HUES48 (cell line): Measurements from ENCODE around the gene ATP1B2.

Source experiments
- H3K27ac ChIP-seq: one replicate; pipeline ENCODE4 v1.7.0; 2013; ENCODE audit warnings: low read depth, low read length, inconsistent platforms
- H3K27me3 ChIP-seq: 2 replicates; pipeline ENCODE4 v1.6.1; 2013; ENCODE audit warnings: mild to moderate bottlenecking, low read length; ENCODE audit not compliant: control insufficient read depth, insufficient read depth
- H3K36me3 ChIP-seq: 2 replicates; pipeline ENCODE4 v1.6.1; 2013; ENCODE audit warnings: low read length; ENCODE audit not compliant: control insufficient read depth, insufficient read depth
- H3K4me1 ChIP-seq: 2 replicates; pipeline ENCODE4 v1.6.1; 2013; ENCODE audit warnings: mild to moderate bottlenecking, low read length; ENCODE audit not compliant: control insufficient read depth, insufficient read depth
- H3K4me3 ChIP-seq: 2 replicates; pipeline ENCODE4 v1.5.1; 2013; ENCODE audit warnings: mild to moderate bottlenecking, low read depth, low read length
- H3K9ac ChIP-seq: 2 replicates; pipeline ENCODE4 v1.6.1; 2013; ENCODE audit warnings: mild to moderate bottlenecking, low read depth, low read length, moderate library complexity
- H3K9me3 ChIP-seq: 2 replicates; pipeline ENCODE4 v1.6.1; 2013; ENCODE audit warnings: low read length; ENCODE audit not compliant: control insufficient read depth, insufficient read depth

The ATP1B2 gene

DNA sequence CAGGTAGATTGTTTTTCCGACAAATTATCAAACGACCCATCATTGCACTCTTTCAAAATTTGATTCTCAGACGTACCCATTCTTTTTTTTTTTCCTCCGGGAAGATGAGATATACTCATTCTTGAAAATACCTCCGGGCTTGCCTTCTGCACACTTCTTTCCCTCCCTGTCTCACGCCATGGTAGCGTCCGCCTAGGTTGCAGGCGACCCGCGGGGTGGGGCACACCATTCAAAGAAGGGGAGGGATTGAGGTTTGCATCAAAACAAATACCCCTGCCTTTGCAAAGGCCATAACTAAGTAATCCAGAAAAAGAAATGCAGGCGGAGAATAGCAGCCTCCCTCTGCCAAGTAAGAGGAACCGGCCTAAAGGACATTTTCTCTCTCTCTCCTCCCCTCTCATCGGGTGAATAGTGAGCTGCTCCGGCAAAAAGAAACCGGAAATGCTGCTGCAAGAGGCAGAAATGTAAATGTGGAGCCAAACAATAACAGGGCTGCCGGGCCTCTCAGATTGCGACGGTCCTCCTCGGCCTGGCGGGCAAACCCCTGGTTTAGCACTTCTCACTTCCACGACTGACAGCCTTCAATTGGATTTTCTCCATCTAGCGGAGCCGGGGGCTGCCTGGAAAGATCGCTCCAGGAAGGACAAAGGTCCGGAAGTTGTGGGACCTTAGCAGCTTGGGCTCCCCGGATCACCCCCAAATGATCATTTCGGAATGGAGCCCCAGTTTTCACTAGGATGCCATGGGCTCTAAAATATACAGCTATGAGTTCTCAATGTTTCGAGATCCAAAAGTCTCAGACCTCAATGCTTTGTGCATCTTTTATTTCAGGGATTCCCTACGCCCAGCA, 35.7 kb downstream of the ATP1B2 start:
- no peaks in the 10 kb centered on the region for H3K27me3 ChIP-seq
- H3K9ac ChIP-seq: peak overlapping the region; percentile 98
- H3K4me3 ChIP-seq: peak overlapping the region; percentile 97
- H3K27ac ChIP-seq: peak overlapping the region; percentile 99
- no peaks in the 10 kb centered on the region for H3K9me3 ChIP-seq
- H3K4me1 ChIP-seq: peaks cover 14% of the 10 kb centered on the region
- H3K36me3 ChIP-seq: peaks cover 26% of the 10 kb centered on the region

- Histone ChIP-seq H3K4me1 (peaks cover 14% of the 10 kb centered on the region), H3K9me3 (no peaks in the 10 kb centered on the region), H3K36me3 (peaks cover 26% of the 10 kb centered on the region), H3K27me3 (no peaks in the 10 kb centered on the region), H3K9ac (peak within 1 kb of the TSS; percentile 98), H3K4me3 (peak within 1 kb of the TSS; percentile 97), H3K27ac (peak within 1 kb of the TSS; percentile 99)
These were observed 36.6 kb downstream of the ATP1B2 start, which contains the start of gene TP53 for GRCh38 chr17:7687072-7687907. Gene TP53, minus strand, starts transcription at chr17:7687490. Its CDS starts 10,896 bp downstream, at chr17:7676594.

GRCh38 chr17:7687908-7688807, 37.4 kb downstream of the ATP1B2 start, which contains the start of gene WRAP53:
Gene WRAP53, plus strand, starts transcription at chr17:7688477. Its CDS starts 172 bp downstream, at chr17:7688649.
- Histone ChIP-seq H3K4me1 (peaks cover 14% of the 10 kb centered on the region), H3K27me3 (no peaks in the 10 kb centered on the region), H3K4me3 (peak within 1 kb of the TSS; percentile 97), H3K27ac (peak within 1 kb of the TSS; percentile 99), H3K9ac (peak within 1 kb of the TSS; percentile 98), H3K36me3 (peaks cover 30% of the 10 kb centered on the region), H3K9me3 (no peaks in the 10 kb centered on the region)

DNA sequence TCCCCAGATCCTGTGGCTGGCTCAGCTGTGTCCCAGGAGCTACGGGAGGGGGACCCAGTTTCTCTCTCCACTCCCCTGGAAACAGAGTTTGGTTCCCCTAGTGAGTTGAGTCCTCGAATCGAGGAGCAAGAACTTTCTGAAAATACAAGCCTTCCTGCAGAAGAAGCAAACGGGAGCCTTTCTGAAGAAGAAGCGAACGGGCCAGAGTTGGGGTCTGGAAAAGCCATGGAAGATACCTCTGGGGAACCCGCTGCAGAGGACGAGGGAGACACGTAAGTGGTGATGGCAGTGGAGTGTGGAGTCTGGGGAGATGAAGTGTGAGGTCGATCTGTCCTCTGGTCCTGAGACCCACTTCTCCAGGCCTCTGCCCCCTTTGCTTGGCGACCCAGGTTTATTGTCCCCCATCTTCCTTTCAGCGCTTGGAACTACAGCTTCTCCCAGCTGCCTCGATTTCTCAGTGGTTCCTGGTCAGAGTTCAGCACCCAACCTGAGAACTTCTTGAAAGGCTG, 38.1 kb downstream of the ATP1B2 start:
- H3K4me1 ChIP-seq: peaks cover 14% of the 10 kb centered on the region
- no peaks in the 10 kb centered on the region for H3K27me3 ChIP-seq
- peak overlapping the region; percentile 70 for H3K27ac ChIP-seq
- H3K36me3 ChIP-seq: peaks cover 34% of the 10 kb centered on the region
- H3K9ac ChIP-seq: peak overlapping the region; percentile 57
- H3K4me3 ChIP-seq: peak overlapping the region; percentile 97
- no peaks in the 10 kb centered on the region for H3K9me3 ChIP-seq

GRCh38 chr17:7695586-7695985, 44.9 kb downstream of the ATP1B2 start:
- H3K36me3 ChIP-seq: peaks cover 26% of the 10 kb centered on the region
- no peaks in the 10 kb centered on the region for H3K27me3 ChIP-seq
- H3K9me3 ChIP-seq: no peaks in the 10 kb centered on the region
- no peak overlapping the region for H3K9ac ChIP-seq
- H3K27ac ChIP-seq: no peak overlapping the region
- H3K4me1 ChIP-seq: no peaks in the 10 kb centered on the region
- no peak overlapping the region for H3K4me3 ChIP-seq

- Histone ChIP-seq H3K4me1 (peaks cover 1% of the 10 kb centered on the region; the same call in 1 of the 2 replicates), H3K27ac (no peak overlapping the region), H3K36me3 (peaks cover 39% of the 10 kb centered on the region), H3K27me3 (no peaks in the 10 kb centered on the region), H3K4me3 (no peak overlapping the region), H3K9ac (no peak overlapping the region), H3K9me3 (no peaks in the 10 kb centered on the region)
These were observed 47.3 kb downstream of the ATP1B2 start for GRCh38 chr17:7697828-7698588.

GRCh38 chr17:7700510-7700909, 49.8 kb downstream of the ATP1B2 start:
- Histone ChIP-seq H3K27me3 (peaks cover 6% of the 10 kb centered on the region), H3K9ac (no peak overlapping the region), H3K9me3 (no peaks in the 10 kb centered on the region), H3K4me3 (no peak overlapping the region), H3K4me1 (peaks cover 8% of the 10 kb centered on the region), H3K27ac (no peak overlapping the region), H3K36me3 (peaks cover 24% of the 10 kb centered on the region; the same call in 1 of the 2 replicates)

GRCh38 chr17:7701681-7702080, 51.0 kb downstream of the ATP1B2 start:
- H3K36me3 ChIP-seq: peaks cover 18% of the 10 kb centered on the region; the same call in 1 of the 2 replicates
- H3K4me1 ChIP-seq: peaks cover 19% of the 10 kb centered on the region
- no peaks in the 10 kb centered on the region for H3K9me3 ChIP-seq
- H3K27me3 ChIP-seq: peaks cover 15% of the 10 kb centered on the region
- H3K4me3 ChIP-seq: no peak overlapping the region
- no peak overlapping the region for H3K9ac ChIP-seq
- H3K27ac ChIP-seq: no peak overlapping the region

DNA sequence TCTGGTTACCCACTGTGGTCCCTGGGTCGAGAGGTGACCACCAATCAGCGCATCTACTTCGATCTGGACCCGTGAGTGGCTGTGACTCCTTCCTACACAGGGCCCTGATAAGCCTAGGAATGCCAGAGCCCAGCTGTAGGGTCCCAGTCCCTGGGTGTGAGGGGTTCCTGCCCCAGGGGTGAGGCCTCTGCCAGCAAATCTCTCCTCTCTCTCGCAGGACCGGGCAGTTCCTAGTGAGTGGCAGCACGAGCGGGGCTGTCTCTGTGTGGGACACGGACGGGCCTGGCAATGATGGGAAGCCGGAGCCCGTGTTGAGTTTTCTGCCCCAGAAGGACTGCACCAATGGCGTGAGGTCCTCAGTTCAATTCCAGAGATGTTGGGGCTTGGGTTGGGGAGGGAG, 52.0 kb downstream of the ATP1B2 start:
- peaks cover 20% of the 10 kb centered on the region for H3K4me1 ChIP-seq
- no peaks in the 10 kb centered on the region for H3K9me3 ChIP-seq
- H3K27ac ChIP-seq: no peak overlapping the region
- H3K36me3 ChIP-seq: peaks cover 16% of the 10 kb centered on the region; the same call in 1 of the 2 replicates
- H3K4me3 ChIP-seq: no peak overlapping the region; the same call in 1 of the 2 replicates
- peaks cover 16% of the 10 kb centered on the region for H3K27me3 ChIP-seq
- H3K9ac ChIP-seq: no peak overlapping the region
